Activated T-cell treated with anti-CD3 and anti-CD28 coated beads, Interleukin-2, amount 50 U/mL, for 4 hours (primary cell): ENCODE results near the gene S100A4. TPM values are rescaled to one million over a fixed set of nuclear protein-coding genes. Genes with fewer than 3 reads are reported as not detected.
A peak's percentile ranks its signal among the peaks of the same experiment; 100 is the strongest.
"Not testable (repeated sequence)": the region's sequence is repeated elsewhere in the genome, so short reads cannot be mapped to it uniquely, and the experiment has no call there.

Source experiments
- ATAC-seq, 2 donors: fragments of 200-7000 bp; cut with Tn5 transposase; one replicate each; pipeline ENCODE4 v1.10.0; 2021
- DNase-seq: peaks from one replicate; pipeline ENCODE4 v3.0.0-alpha.2; 2020
- H3K27me3 Mint-ChIP-seq: one replicate; pipeline ENCODE4 v1.8.0; 2021; ENCODE audit warnings: low read depth, mixed read lengths
- H3K36me3 Mint-ChIP-seq: one replicate; pipeline ENCODE4 v1.8.0; 2022; ENCODE audit warnings: mixed read lengths; ENCODE audit not compliant: insufficient read depth
- H3K4me1 Mint-ChIP-seq: one replicate; pipeline ENCODE4 v1.8.0; 2021; ENCODE audit warnings: low read depth, mixed read lengths
- H3K4me3 Mint-ChIP-seq: one replicate; pipeline ENCODE4 v1.8.0; 2021; ENCODE audit warnings: mild to moderate bottlenecking, moderate library complexity, mixed read lengths
- H3K9me3 Mint-ChIP-seq: one replicate; pipeline ENCODE4 v1.8.0; 2021; ENCODE audit warnings: mixed read lengths
- total RNA-seq, 3 donors: library from RNA; stranded (reverse); gene quantifications; one replicate each; pipeline ENCODE4 v1.2.1, GENCODE V29; 2021

S100A4 gene
- 10 to 100 TPM; 19.6 to 40.3 (median 21.7) TPM for total RNA-seq

- peak; percentile 88 to 90 for ATAC-seq
- Mint-ChIP-seq H3K36me3 (peaks cover 9% of the 10 kb centered on the region), H3K27me3 (no peaks in the 10 kb centered on the region), H3K4me3 (peak within 1 kb of the TSS; percentile 80), H3K9me3 (no peaks in the 10 kb centered on the region), H3K4me1 (peaks cover 69% of the 10 kb centered on the region)
- peak; percentile 87 for DNase-seq
Measured at GRCh38 chr1:153545067-153546055, at the start of gene S100A4. Gene S100A4, minus strand, starts transcription at chr1:153545806. Its CDS starts 1,012 bp downstream, at chr1:153544794.

- no peaks in the 10 kb centered on the region for H3K36me3 Mint-ChIP-seq
- no peak overlapping the region for H3K4me3 Mint-ChIP-seq
- no peaks in the 10 kb centered on the region for H3K27me3 Mint-ChIP-seq
- DNase-seq (no peak), ATAC-seq (no peak)
- peaks cover 9% of the 10 kb centered on the region for H3K4me1 Mint-ChIP-seq
- H3K9me3 Mint-ChIP-seq = no peaks in the 10 kb centered on the region
Measured at GRCh38 chr1:153592748-153593147, 47.1 kb upstream of the S100A4 start.

GRCh38 chr1:153588482-153588881 lies 42.9 kb upstream of the S100A4 start:
- Mint-ChIP-seq H3K4me3 (no peak overlapping the region), H3K27me3 (peaks cover 6% of the 10 kb centered on the region), H3K4me1 (no peaks in the 10 kb centered on the region), H3K36me3 (no peaks in the 10 kb centered on the region), H3K9me3 (no peaks in the 10 kb centered on the region)
- ATAC-seq = no peak
- DNase-seq = no peak

GRCh38 chr1:153588033-153588432 lies 42.4 kb upstream of the S100A4 start:
- DNase-seq, H3K4me3 Mint-ChIP-seq, ATAC-seq, H3K4me1 Mint-ChIP-seq, H3K27me3 Mint-ChIP-seq, H3K9me3 Mint-ChIP-seq, H3K36me3 Mint-ChIP-seq: not testable (repeated sequence)

- H3K36me3 Mint-ChIP-seq = no peaks in the 10 kb centered on the region
- ATAC-seq (no peak), DNase-seq (no peak)
- no peaks in the 10 kb centered on the region for H3K9me3 Mint-ChIP-seq
- no peaks in the 10 kb centered on the region for H3K4me1 Mint-ChIP-seq
- H3K27me3 Mint-ChIP-seq = peaks cover 6% of the 10 kb centered on the region
- no peak overlapping the region for H3K4me3 Mint-ChIP-seq
Measured at GRCh38 chr1:153587314-153587713, 41.7 kb upstream of the S100A4 start.

GRCh38 chr1:153586347-153586746 lies 40.7 kb upstream of the S100A4 start:
- H3K4me1 Mint-ChIP-seq = no peaks in the 10 kb centered on the region
- no peaks in the 10 kb centered on the region for H3K9me3 Mint-ChIP-seq
- no peak for DNase-seq
- no peaks in the 10 kb centered on the region for H3K36me3 Mint-ChIP-seq
- no peak for ATAC-seq
- H3K4me3 Mint-ChIP-seq = no peak overlapping the region
- H3K27me3 Mint-ChIP-seq = peaks cover 6% of the 10 kb centered on the region

- DNase-seq (no peak), ATAC-seq (no peak)
- Mint-ChIP-seq H3K36me3 (no peaks in the 10 kb centered on the region), H3K9me3 (no peaks in the 10 kb centered on the region), H3K4me1 (no peaks in the 10 kb centered on the region), H3K4me3 (no peak overlapping the region), H3K27me3 (peaks cover 6% of the 10 kb centered on the region)
Measured at GRCh38 chr1:153585006-153585405, 39.4 kb upstream of the S100A4 start.

- Mint-ChIP-seq H3K4me3 (no peak overlapping the region), H3K9me3 (no peaks in the 10 kb centered on the region), H3K27me3 (peaks cover 11% of the 10 kb centered on the region), H3K4me1 (no peaks in the 10 kb centered on the region), H3K36me3 (no peaks in the 10 kb centered on the region)
- DNase-seq = no peak
- ATAC-seq = no peak
Measured at GRCh38 chr1:153583976-153584375, 38.4 kb upstream of the S100A4 start.

- H3K4me1 Mint-ChIP-seq, ATAC-seq, DNase-seq, H3K36me3 Mint-ChIP-seq, H3K4me3 Mint-ChIP-seq, H3K9me3 Mint-ChIP-seq: not testable (repeated sequence)
- peaks cover 13% of the 10 kb centered on the region for H3K27me3 Mint-ChIP-seq
Measured at GRCh38 chr1:153583514-153583913, 37.9 kb upstream of the S100A4 start.

- not testable (repeated sequence) for ATAC-seq
Measured at GRCh38 chr1:153582836-153583235, 37.2 kb upstream of the S100A4 start.

GRCh38 chr1:153578936-153579335 lies 33.3 kb upstream of the S100A4 start:
- no peaks in the 10 kb centered on the region for H3K36me3 Mint-ChIP-seq
- ATAC-seq = no peak
- no peak for DNase-seq
- peaks cover 25% of the 10 kb centered on the region for H3K27me3 Mint-ChIP-seq
- no peaks in the 10 kb centered on the region for H3K4me1 Mint-ChIP-seq
- H3K4me3 Mint-ChIP-seq = no peak overlapping the region
- H3K9me3 Mint-ChIP-seq = no peaks in the 10 kb centered on the region

More at GRCh38 chr1:153582836-153583235, 37.2 kb upstream of the S100A4 start:
- H3K4me3 Mint-ChIP-seq, H3K4me1 Mint-ChIP-seq, H3K9me3 Mint-ChIP-seq, H3K36me3 Mint-ChIP-seq, DNase-seq: not testable (repeated sequence)
- peaks cover 20% of the 10 kb centered on the region for H3K27me3 Mint-ChIP-seq

GRCh38 chr1:153578490-153578889 lies 32.9 kb upstream of the S100A4 start:
- H3K4me1 Mint-ChIP-seq = no peaks in the 10 kb centered on the region
- H3K36me3 Mint-ChIP-seq = no peaks in the 10 kb centered on the region
- no peak overlapping the region for H3K4me3 Mint-ChIP-seq
- H3K27me3 Mint-ChIP-seq = peaks cover 25% of the 10 kb centered on the region
- ATAC-seq (no peak), DNase-seq (no peak)
- no peaks in the 10 kb centered on the region for H3K9me3 Mint-ChIP-seq

- H3K27me3 Mint-ChIP-seq = peaks cover 25% of the 10 kb centered on the region
- no peak for DNase-seq
- no peak for ATAC-seq
- H3K4me3 Mint-ChIP-seq = no peak overlapping the region
- H3K36me3 Mint-ChIP-seq = no peaks in the 10 kb centered on the region
- H3K9me3 Mint-ChIP-seq = no peaks in the 10 kb centered on the region
- peaks cover 7% of the 10 kb centered on the region for H3K4me1 Mint-ChIP-seq
Measured at GRCh38 chr1:153577624-153578051, 32.0 kb upstream of the S100A4 start.

- Mint-ChIP-seq H3K4me1 (peaks cover 11% of the 10 kb centered on the region), H3K36me3 (no peaks in the 10 kb centered on the region), H3K27me3 (peaks cover 25% of the 10 kb centered on the region), H3K9me3 (no peaks in the 10 kb centered on the region), H3K4me3 (no peak overlapping the region)
- ATAC-seq = no peak
- DNase-seq = no peak
Measured at GRCh38 chr1:153577138-153577537, 31.5 kb upstream of the S100A4 start.

GRCh38 chr1:153575497-153575896 lies 29.9 kb upstream of the S100A4 start:
- not testable (repeated sequence) for H3K9me3 Mint-ChIP-seq, DNase-seq, ATAC-seq, H3K36me3 Mint-ChIP-seq, H3K4me3 Mint-ChIP-seq
- H3K4me1 Mint-ChIP-seq = peaks cover 18% of the 10 kb centered on the region
- peaks cover 25% of the 10 kb centered on the region for H3K27me3 Mint-ChIP-seq
